Common myeloid progenitor, CD34-positive (primary cell): ENCODE results near the gene C1QL1.

Experiments used
- CTCF ChIA-PET: fragments of 350-600 bp; sonication (Branson Sonifier 250); formaldehyde crosslinking; loops from one replicate; lab custom pipeline; 2021; ENCODE audit warnings: antibody characterized with exemption; lab: Charles Lee
- POLR2A ChIA-PET: fragments of 350-600 bp; sonication (Branson Sonifier 250); formaldehyde crosslinking; loops from one replicate; lab custom pipeline; 2021; ENCODE audit warnings: antibody characterized with exemption; lab: Charles Lee
- DNase-seq, 3 donors: peaks; one replicate each; pipeline versions ENCODE4 v3.0.0 to v3.0.0-alpha.2; 2013
- H3K27ac ChIP-seq, 2 experiments: 1 replicate in 1 of 2; 2 replicates in 1 of 2; pipeline ENCODE4 v1.7.0; 2013; ENCODE audit warnings: inconsistent platforms in 2 of 2, low read length in 2 of 2, mild to moderate bottlenecking in 2 of 2, low read depth in 1 of 2, moderate library complexity in 1 of 2; ENCODE audit not compliant: severe bottlenecking in 2 of 2, insufficient read depth in 1 of 2, poor library complexity in 1 of 2
- H3K27me3 ChIP-seq, 5 experiments: replicated peaks in 2 of 5; 1 replicate in 3 of 5; 2 replicates in 2 of 5; pipeline versions ENCODE4 v1.6.1 to v1.7.0; 2013; ENCODE audit warnings: low read length in 4 of 5, mild to moderate bottlenecking in 2 of 5, moderate library complexity in 2 of 5, inconsistent platforms in 1 of 5; ENCODE audit not compliant: insufficient read depth in 5 of 5, control insufficient read depth in 4 of 5
- H3K36me3 ChIP-seq, 4 experiments: 1 replicate in 2 of 4; 2 replicates in 2 of 4; pipeline versions ENCODE4 v1.6.1 to v1.7.0; 2013; ENCODE audit warnings: low read length in 3 of 4, control low read depth in 1 of 4, mild to moderate bottlenecking in 1 of 4; ENCODE audit not compliant: control insufficient read depth in 4 of 4, insufficient read depth in 4 of 4
- H3K4me1 ChIP-seq, 4 experiments: 1 replicate in 3 of 4; 2 replicates in 1 of 4; pipeline versions ENCODE4 v1.6.1 to v1.7.1; 2013; ENCODE audit warnings: low read length in 3 of 4, mild to moderate bottlenecking in 3 of 4, control low read depth in 1 of 4, inconsistent platforms in 1 of 4, moderate library complexity in 1 of 4; ENCODE audit not compliant: control insufficient read depth in 4 of 4, insufficient read depth in 4 of 4; ENCODE audit errors: control extremely low read depth in 1 of 4
- H3K4me3 ChIP-seq, 7 experiments: 1 replicate in 4 of 7; 2 replicates in 3 of 7; pipeline versions ENCODE4 v1.5.1 to v1.7.0; 2013; ENCODE audit warnings: mild to moderate bottlenecking in 7 of 7, low read length in 6 of 7, moderate library complexity in 6 of 7, inconsistent platforms in 2 of 7, low read depth in 2 of 7, control low read depth in 1 of 7; ENCODE audit not compliant: insufficient read depth in 4 of 7, control insufficient read depth in 1 of 7; ENCODE audit errors: extremely low read depth in 1 of 7
- H3K9me3 ChIP-seq, 5 experiments: 1 replicate in 4 of 5; 2 replicates in 1 of 5; pipeline versions ENCODE4 v1.6.1 to v1.7.1; 2013; ENCODE audit warnings: low read length in 4 of 5, mild to moderate bottlenecking in 2 of 5, inconsistent platforms in 1 of 5, low read depth in 1 of 5, moderate library complexity in 1 of 5; ENCODE audit not compliant: control insufficient read depth in 4 of 5, insufficient read depth in 2 of 5; ENCODE audit errors: control extremely low read depth in 1 of 5
- WGBS: methylation state at CpG from one replicate; pipeline ENCODE4 v1.1.5; 2013; ENCODE audit not compliant: insufficient coverage; 5-methylcytosine and 5-hydroxymethylcytosine counted together

Gene C1QL1

GRCh38 chr17:44925731-44926697 lies 42.1 kb downstream of the C1QL1 start:
- Histone ChIP-seq H3K4me1 (no peaks in the 10 kb centered on the region), H3K9me3 (no peaks in the 10 kb centered on the region), H3K27me3 (peaks cover 0 to 12% (median 3%) of the 10 kb centered on the region in 5 experiments), H3K4me3 (no peak overlapping the region), H3K27ac (no peak overlapping the region), H3K36me3 (peaks cover 0 to 54% (median 30%) of the 10 kb centered on the region in 4 experiments)
- DNase-seq, result no peak
- WGBS, result 95% methylated on average over 15 of the region's 18 CpGs
- ChIA-PET CTCF (interaction anchor here (0.6 to 13.3 kb wide), 5 partner anchors 8 to 253 kb away, joined by 3 to 162 read pairs (median 4); partner anchors contain the start of gene GFAP), POLR2A (no interaction called here)

- no peak for DNase-seq
- Histone ChIP-seq H3K9me3 (no peaks in the 10 kb centered on the region), H3K4me1 (no peaks in the 10 kb centered on the region), H3K4me3 (no peak overlapping the region), H3K27me3 (peaks cover 0 to 21% (median 10%) of the 10 kb centered on the region in 5 experiments), H3K36me3 (peaks cover 0 to 35% (median 23%) of the 10 kb centered on the region in 4 experiments), H3K27ac (no peak overlapping the region)
- 95% methylated on average over 7 of the region's 9 CpGs for WGBS
- ChIA-PET CTCF (interaction anchor here (1.1 to 13.3 kb wide), 3 partner anchors 10 to 97 kb away, joined by 3 to 162 read pairs (median 3); no protein-coding TSS in a partner anchor), POLR2A (no interaction called here)
These were observed 44.0 kb downstream of the C1QL1 start for GRCh38 chr17:44924107-44924544.

GRCh38 chr17:44922746-44923470 lies 45.2 kb downstream of the C1QL1 start:
- H3K27ac ChIP-seq, result no peak overlapping the region
- H3K27me3 ChIP-seq, result peaks cover 0 to 21% (median 10%) of the 10 kb centered on the region in 5 experiments
- H3K4me1 ChIP-seq, result no peaks in the 10 kb centered on the region
- WGBS, result 91% methylated on average over 15 of the region's 19 CpGs
- ChIA-PET CTCF (interaction anchor here (0.9 to 13.3 kb wide), 5 partner anchors 12 to 176 kb away, joined by 3 to 162 read pairs (median 23); no protein-coding TSS in a partner anchor), POLR2A (no interaction called here)
- no peak overlapping the region for H3K4me3 ChIP-seq
- no peak for DNase-seq
- H3K36me3 ChIP-seq, result peaks cover 0 to 23% (median 17%) of the 10 kb centered on the region in 4 experiments
- no peaks in the 10 kb centered on the region for H3K9me3 ChIP-seq

GRCh38 chr17:44922136-44922535 lies 46.0 kb downstream of the C1QL1 start:
- DNase-seq, result no peak
- Histone ChIP-seq H3K4me1 (no peaks in the 10 kb centered on the region), H3K27ac (no peak overlapping the region), H3K9me3 (no peaks in the 10 kb centered on the region), H3K36me3 (peaks cover 0 to 16% (median 10%) of the 10 kb centered on the region in 4 experiments), H3K27me3 (peaks cover 0 to 21% (median 10%) of the 10 kb centered on the region in 5 experiments), H3K4me3 (no peak overlapping the region)
- ChIA-PET CTCF (interaction anchor here (0.7 to 13.3 kb wide), 7 partner anchors 10 to 177 kb away, joined by 3 to 162 read pairs (median 10); no protein-coding TSS in a partner anchor), POLR2A (no interaction called here)
- 94% methylated on average over 5 of the region's 6 CpGs for WGBS

- ChIA-PET CTCF (interaction anchor here (0.6 to 13.3 kb wide), 21 partner anchors 10 to 198 kb away, joined by 3 to 162 read pairs (median 5); a partner anchor contains a TSS), POLR2A (interaction anchor here (1.6 kb wide), 1 partner anchor 99 kb away, joined by 5 read pairs; no protein-coding TSS in a partner anchor)
- Histone ChIP-seq H3K9me3 (no peaks in the 10 kb centered on the region), H3K27ac (no peak overlapping the region), H3K36me3 (peaks cover 0 to 7% (median 6%) of the 10 kb centered on the region in 4 experiments), H3K27me3 (peaks cover 0 to 21% (median 10%) of the 10 kb centered on the region in 5 experiments), H3K4me3 (no peak overlapping the region), H3K4me1 (no peaks in the 10 kb centered on the region)
- DNase-seq, result no peak
- WGBS, result 84% methylated on average over 11 of the region's 11 CpGs
These were observed 46.8 kb downstream of the C1QL1 start for GRCh38 chr17:44921122-44921882.

GRCh38 chr17:44920565-44920940 lies 47.5 kb downstream of the C1QL1 start:
- POLR2A ChIA-PET, result interaction anchor here (1.6 kb wide), 1 partner anchor 100 kb away, joined by 5 read pairs; no protein-coding TSS in a partner anchor
- 92% methylated on average over 5 of the region's 7 CpGs for WGBS
- H3K4me3 ChIP-seq, result no peak overlapping the region
- H3K4me1 ChIP-seq, result no peaks in the 10 kb centered on the region
- CTCF ChIA-PET, result interaction anchor here (0.7 to 13.3 kb wide), 29 partner anchors 10 to 199 kb away, joined by 3 to 162 read pairs (median 4); a partner anchor contains a TSS
- no peaks in the 10 kb centered on the region for H3K9me3 ChIP-seq
- no peak overlapping the region for H3K27ac ChIP-seq
- no peak for DNase-seq
- peaks cover 0 to 22% (median 10%) of the 10 kb centered on the region in 5 experiments for H3K27me3 ChIP-seq
- H3K36me3 ChIP-seq, result no peaks in the 10 kb centered on the region
